Activated naive CD4-positive, alpha-beta T cell treated with anti-CD3 and anti-CD28 coated beads, Interleukin-2, amount 10 ng/mL, durations not matched to agents 7 days and 5 days (primary cell): ENCODE measurements around the gene MUC5B.

ENCODE experiments used
- CTCF ChIA-PET: fragments of 350-600 bp; sonication (Branson Sonifier 250); formaldehyde crosslinking; loops from one replicate; lab custom pipeline; 2021; ENCODE audit warnings: antibody characterized with exemption; lab: Charles Lee
- DNase-seq: peaks from one replicate; pipeline ENCODE4 v3.0.0-alpha.2; 2020
- H3K27ac Mint-ChIP-seq: one replicate; pipeline ENCODE4 v1.8.0; 2021; ENCODE audit warnings: mild to moderate bottlenecking, moderate library complexity, mixed read lengths
- H3K27me3 Mint-ChIP-seq: one replicate; pipeline ENCODE4 v1.8.0; 2021; ENCODE audit warnings: mild to moderate bottlenecking, mixed read lengths
- H3K36me3 Mint-ChIP-seq: one replicate; pipeline ENCODE4 v1.8.0; 2021; ENCODE audit warnings: mixed read lengths
- H3K4me1 Mint-ChIP-seq: one replicate; pipeline ENCODE4 v1.8.0; 2021; ENCODE audit warnings: mixed read lengths
- H3K4me3 Mint-ChIP-seq: one replicate; pipeline ENCODE4 v1.8.0; 2021; ENCODE audit warnings: mild to moderate bottlenecking, moderate library complexity, mixed read lengths
- H3K9me3 Mint-ChIP-seq: one replicate; pipeline ENCODE4 v1.8.0; 2021; ENCODE audit warnings: mixed read lengths

MUC5B gene

GRCh38 chr11:1295086-1295485 lies 72.2 kb downstream of the MUC5B start:
- peak; percentile 4 for DNase-seq
- Mint-ChIP-seq H3K36me3 (peaks cover 4% of the 10 kb centered on the region), H3K9me3 (no peaks in the 10 kb centered on the region), H3K4me3 (no peak overlapping the region), H3K27ac (no peak overlapping the region), H3K4me1 (no peaks in the 10 kb centered on the region), H3K27me3 (no peaks in the 10 kb centered on the region)
- CTCF ChIA-PET = no interaction called here

- peak; percentile 6 for DNase-seq
- Mint-ChIP-seq H3K36me3 (peaks cover 4% of the 10 kb centered on the region), H3K9me3 (no peaks in the 10 kb centered on the region), H3K4me1 (no peaks in the 10 kb centered on the region), H3K4me3 (no peak overlapping the region), H3K27ac (no peak overlapping the region), H3K27me3 (no peaks in the 10 kb centered on the region)
- CTCF ChIA-PET = no interaction called here
Measured at GRCh38 chr11:1295591-1295990, 72.7 kb downstream of the MUC5B start.

- Mint-ChIP-seq H3K27me3 (no peaks in the 10 kb centered on the region), H3K4me3 (no peak overlapping the region), H3K27ac (no peak overlapping the region), H3K36me3 (peaks cover 4% of the 10 kb centered on the region), H3K9me3 (no peaks in the 10 kb centered on the region), H3K4me1 (no peaks in the 10 kb centered on the region)
- DNase-seq = peak; percentile 16
- CTCF ChIA-PET = no interaction called here
Measured at GRCh38 chr11:1296287-1296686, 73.4 kb downstream of the MUC5B start.

DNA sequence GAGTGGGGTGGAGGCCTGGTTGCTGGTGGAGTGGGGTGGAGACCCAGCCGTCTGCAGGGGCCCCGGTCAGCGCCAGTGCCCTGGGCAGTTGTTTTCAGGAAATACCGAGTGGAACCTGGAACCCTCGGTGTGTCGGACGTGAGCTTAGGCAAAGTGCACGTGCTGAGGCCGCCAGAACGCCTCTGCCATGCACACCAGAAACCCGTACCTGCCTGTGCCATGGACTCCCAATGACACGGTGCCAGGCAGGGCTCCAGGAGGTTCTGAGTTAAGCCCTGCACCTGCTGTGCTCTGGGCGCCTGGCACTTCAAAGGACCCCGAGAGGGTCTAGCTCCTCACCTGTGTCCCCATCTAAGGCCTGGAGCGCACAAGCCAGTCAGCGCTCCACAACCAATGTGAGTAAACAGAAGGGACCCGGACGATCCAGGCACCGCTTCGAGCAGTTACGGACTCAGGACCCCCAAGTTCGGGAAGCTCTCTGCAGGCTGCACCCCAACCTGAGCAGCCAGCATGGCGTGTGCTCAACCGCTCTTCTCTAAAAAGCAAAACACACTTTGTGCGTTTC lies 74.2 kb downstream of the MUC5B start:
- Mint-ChIP-seq H3K27ac (no peak overlapping the region), H3K9me3 (no peaks in the 10 kb centered on the region), H3K36me3 (peaks cover 4% of the 10 kb centered on the region), H3K27me3 (no peaks in the 10 kb centered on the region), H3K4me3 (no peak overlapping the region), H3K4me1 (no peaks in the 10 kb centered on the region)
- no peak for DNase-seq
- CTCF ChIA-PET = no interaction called here

DNA sequence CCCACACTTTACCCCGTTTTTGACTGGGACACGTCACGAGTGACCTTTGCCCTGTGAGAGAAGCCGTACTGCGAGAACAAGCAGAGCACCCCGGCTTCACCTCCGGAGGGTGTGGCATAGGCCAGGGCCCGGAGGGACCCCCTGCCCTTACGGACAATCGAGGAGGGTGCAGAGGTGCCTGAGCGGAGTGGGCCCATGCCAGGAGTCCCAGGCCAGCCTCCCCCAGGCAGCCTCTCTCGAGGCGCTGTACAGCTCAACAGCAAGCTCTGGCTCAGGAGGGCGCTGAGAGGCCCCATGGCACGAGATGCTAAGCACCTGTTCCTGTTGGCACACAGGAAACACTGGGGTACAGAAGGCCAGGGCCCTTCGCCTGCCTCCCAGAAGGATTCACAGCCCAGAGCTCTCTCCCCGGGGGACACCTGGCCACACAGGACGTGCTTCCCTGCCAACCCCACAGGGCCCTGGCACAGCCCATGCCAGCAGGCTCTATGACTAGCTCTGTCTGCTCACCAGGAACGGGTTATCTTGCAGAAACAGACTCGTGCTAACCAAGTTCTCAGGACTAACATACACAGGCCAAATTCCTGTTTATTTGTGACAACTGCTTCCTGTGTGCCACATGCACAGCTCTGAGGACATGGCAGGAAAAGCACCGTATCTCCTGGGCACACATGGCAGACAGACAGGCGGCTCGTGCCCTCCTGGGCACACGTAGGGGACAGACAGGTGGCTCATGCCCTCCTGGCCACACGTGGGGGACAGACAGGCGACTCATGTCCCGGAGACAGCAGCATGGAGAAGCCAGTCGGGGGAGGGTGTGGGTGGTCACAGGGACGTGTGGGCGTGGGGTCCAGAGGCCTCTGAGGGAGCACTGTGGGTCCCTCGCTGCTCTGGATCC lies 75.0 kb downstream of the MUC5B start:
- CTCF ChIA-PET = no interaction called here
- no peak overlapping the region for H3K4me3 Mint-ChIP-seq
- DNase-seq = peak; percentile 7
- no peak overlapping the region for H3K27ac Mint-ChIP-seq
- no peaks in the 10 kb centered on the region for H3K36me3 Mint-ChIP-seq
- H3K9me3 Mint-ChIP-seq = no peaks in the 10 kb centered on the region
- H3K4me1 Mint-ChIP-seq = no peaks in the 10 kb centered on the region
- H3K27me3 Mint-ChIP-seq = no peaks in the 10 kb centered on the region

DNA sequence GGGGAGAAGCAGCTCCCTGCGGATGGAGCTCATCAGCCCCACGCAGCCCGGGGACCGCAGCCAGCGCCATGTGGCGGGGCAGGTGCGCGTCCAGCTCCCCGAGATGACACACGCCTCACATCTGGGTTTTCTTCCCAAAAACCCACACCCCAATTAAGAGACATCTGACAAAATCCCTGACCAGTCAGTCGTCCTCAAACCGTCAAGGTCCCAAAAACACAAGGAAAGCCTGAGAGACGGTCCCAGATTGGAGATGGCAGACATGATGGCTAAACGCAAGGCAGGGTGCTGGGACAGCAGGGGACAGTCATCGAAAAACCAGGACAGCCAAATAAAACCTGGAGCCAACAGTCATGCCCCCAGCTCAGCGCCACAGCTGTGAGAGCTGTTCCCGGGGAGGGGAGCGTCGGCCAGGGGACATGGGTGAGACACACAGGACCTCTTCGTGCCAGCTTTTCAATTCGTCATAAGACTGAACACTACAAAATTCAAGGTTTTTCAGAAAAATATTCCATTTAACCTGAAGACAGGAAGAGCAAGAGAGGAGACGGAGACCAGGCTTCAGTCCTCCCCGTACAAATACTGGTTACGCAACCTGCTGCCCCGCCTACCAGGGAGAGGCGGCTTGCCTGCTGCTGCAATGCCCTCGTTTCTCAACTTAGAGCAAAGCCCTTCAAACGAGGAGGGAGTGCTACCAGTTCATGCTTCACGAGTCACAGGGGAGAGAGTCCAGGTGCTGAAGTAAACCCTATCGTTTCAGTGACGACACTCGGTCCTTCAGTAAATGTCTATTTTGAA lies 76.0 kb downstream of the MUC5B start:
- H3K27ac Mint-ChIP-seq = no peak overlapping the region
- DNase-seq = no peak
- CTCF ChIA-PET = no interaction called here

DNA sequence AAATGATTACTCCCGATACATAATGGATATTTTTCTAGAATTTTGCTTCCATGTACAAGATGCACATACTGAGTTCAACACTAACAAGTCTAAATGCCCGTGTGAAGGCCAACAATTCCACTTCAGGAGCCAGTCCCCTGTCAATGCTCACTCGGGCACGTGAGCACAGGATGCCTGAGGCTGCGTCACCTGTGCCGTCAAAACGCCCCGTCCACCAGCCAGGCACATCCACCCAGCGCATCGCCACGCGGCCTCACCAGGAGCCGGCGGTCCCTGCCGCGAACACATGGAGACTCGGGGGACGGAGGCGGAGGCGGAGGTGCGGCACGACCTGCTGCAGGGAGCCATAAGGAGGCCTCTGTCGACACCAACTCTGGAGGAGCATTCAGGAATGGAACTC lies 76.8 kb downstream of the MUC5B start:
- Mint-ChIP-seq H3K27me3 (no peaks in the 10 kb centered on the region), H3K4me3 (no peak overlapping the region), H3K36me3 (no peaks in the 10 kb centered on the region), H3K9me3 (no peaks in the 10 kb centered on the region), H3K27ac (peak overlapping the region; percentile 42), H3K4me1 (no peaks in the 10 kb centered on the region)
- CTCF ChIA-PET = no interaction called here
- no peak for DNase-seq

More for the DNA sequence above, 76.0 kb downstream of the MUC5B start:
- Mint-ChIP-seq H3K4me1 (no peaks in the 10 kb centered on the region), H3K4me3 (no peak overlapping the region), H3K9me3 (no peaks in the 10 kb centered on the region), H3K27me3 (no peaks in the 10 kb centered on the region), H3K36me3 (no peaks in the 10 kb centered on the region)

DNA sequence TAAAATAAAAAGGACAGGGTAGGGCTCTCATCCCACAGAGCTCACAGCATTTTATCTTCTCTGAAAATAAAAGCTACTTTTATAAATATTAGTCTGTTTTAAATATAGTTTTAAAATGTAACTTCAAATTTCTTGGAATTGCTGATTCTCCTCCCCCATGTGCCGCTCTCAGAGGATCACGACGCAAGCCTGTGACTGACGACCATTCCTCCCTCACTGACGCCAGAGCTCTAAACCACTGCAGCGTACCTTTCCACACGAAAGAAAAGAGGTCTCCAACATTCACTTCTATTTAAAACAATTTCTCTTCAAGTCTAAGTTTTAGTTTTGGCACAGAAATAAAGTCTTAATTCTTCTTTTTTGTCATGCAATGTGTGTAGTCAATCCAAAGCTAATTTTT lies 77.3 kb downstream of the MUC5B start:
- CTCF ChIA-PET = no interaction called here
- Mint-ChIP-seq H3K27ac (no peak overlapping the region), H3K36me3 (no peaks in the 10 kb centered on the region), H3K4me1 (peaks cover 3% of the 10 kb centered on the region), H3K4me3 (no peak overlapping the region), H3K27me3 (no peaks in the 10 kb centered on the region), H3K9me3 (no peaks in the 10 kb centered on the region)
- no peak for DNase-seq

DNA sequence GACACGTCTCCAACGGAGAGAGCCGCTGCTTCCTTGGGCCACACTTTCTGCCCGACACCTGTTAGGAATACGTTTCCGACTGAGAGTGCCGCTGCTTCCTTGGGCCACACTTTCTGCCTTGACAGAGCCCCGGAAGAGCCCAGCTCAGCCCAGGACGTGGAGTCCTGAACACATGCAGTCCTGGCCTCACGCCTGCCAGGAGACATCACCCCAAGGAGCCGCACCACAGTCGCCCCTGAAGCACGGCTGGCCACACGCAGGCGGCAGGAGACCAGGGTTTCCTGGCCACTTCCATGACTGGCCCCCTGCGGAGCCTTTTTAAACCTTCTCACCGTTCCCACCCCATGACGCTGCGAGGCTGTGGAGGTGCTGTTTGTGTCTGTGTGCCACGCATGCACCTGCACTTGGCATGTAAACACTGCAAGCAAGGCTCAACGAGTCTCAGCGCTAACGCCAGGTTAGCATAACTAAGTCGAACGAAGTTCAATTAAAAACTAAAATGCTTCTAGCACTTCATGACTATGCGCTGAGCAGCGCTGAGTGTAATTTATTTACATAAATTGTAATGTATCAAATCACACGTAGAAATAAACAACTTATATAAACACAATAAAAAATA lies 77.8 kb downstream of the MUC5B start:
- H3K9me3 Mint-ChIP-seq = no peaks in the 10 kb centered on the region
- H3K27ac Mint-ChIP-seq = no peak overlapping the region
- H3K4me3 Mint-ChIP-seq = no peak overlapping the region
- no peaks in the 10 kb centered on the region for H3K36me3 Mint-ChIP-seq
- no peak for DNase-seq
- H3K27me3 Mint-ChIP-seq = no peaks in the 10 kb centered on the region
- H3K4me1 Mint-ChIP-seq = peaks cover 3% of the 10 kb centered on the region
- CTCF ChIA-PET = no interaction called here

DNA sequence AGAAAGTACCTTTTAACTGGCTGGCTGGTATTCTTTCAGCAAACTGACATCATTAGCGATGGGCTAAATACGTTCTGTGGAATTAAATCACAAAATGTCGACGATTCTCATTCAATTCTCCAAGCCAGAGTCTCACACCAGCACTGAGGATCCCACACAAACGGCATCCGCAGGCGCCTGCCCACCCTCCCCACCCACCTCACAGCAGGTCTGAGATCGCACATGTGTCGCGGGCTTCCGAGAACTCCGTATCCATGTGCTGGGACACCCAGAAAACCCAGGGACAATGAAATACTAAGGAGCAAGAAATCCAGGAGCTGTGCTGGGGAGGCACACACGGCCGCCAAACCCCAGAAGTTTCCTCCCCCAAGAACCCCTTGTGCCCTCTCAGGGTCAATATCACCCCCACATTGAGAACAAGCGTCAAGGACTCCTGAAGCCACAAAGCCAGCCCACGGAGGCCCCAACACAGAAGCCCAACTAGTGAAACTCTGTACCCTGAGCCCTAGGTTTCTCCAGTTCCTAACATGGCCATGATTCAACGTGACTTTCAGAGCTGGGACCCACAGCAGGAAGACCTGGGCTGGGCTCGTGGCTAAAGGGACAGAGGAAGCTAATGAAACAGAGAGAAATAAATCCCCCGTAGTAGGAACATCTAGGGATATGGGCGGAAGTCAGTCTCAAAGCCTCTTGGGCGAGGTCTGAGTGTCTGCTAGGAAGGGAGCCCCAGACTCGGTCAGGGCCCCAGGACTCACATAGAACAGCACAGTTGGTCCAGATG lies 78.5 kb downstream of the MUC5B start:
- Mint-ChIP-seq H3K4me1 (peaks cover 5% of the 10 kb centered on the region), H3K27ac (no peak overlapping the region), H3K27me3 (no peaks in the 10 kb centered on the region), H3K4me3 (no peak overlapping the region), H3K36me3 (no peaks in the 10 kb centered on the region), H3K9me3 (no peaks in the 10 kb centered on the region)
- no peak for DNase-seq
- CTCF ChIA-PET = no interaction called here

DNA sequence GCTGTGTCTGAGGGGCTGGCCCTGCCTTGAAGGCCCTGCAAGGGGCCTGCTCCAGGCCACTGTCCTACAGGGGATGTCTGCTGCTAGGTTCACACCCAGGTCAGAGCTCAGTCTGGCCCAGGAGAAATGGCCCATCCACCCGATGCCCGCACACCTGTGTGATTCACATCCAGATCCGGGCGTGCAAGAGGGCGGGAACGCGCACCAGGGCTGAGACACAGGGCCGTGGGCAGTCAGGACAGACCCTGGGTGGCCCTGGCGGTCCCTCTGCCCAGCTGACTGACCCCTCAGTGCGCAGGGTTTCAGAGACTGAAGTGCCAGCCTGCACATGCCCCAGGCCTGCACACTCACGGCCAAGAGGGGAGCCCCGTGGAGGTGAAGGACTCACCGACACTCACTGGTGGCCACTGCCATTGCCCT lies 79.2 kb downstream of the MUC5B start:
- CTCF ChIA-PET = interaction anchor here (0.6 kb wide), 1 partner anchor 13 kb away, joined by 3 read pairs; no protein-coding TSS in a partner anchor
- Mint-ChIP-seq H3K27ac (no peak overlapping the region), H3K9me3 (no peaks in the 10 kb centered on the region), H3K36me3 (no peaks in the 10 kb centered on the region), H3K4me3 (no peak overlapping the region), H3K27me3 (no peaks in the 10 kb centered on the region), H3K4me1 (peaks cover 10% of the 10 kb centered on the region)
- no peak for DNase-seq

DNA sequence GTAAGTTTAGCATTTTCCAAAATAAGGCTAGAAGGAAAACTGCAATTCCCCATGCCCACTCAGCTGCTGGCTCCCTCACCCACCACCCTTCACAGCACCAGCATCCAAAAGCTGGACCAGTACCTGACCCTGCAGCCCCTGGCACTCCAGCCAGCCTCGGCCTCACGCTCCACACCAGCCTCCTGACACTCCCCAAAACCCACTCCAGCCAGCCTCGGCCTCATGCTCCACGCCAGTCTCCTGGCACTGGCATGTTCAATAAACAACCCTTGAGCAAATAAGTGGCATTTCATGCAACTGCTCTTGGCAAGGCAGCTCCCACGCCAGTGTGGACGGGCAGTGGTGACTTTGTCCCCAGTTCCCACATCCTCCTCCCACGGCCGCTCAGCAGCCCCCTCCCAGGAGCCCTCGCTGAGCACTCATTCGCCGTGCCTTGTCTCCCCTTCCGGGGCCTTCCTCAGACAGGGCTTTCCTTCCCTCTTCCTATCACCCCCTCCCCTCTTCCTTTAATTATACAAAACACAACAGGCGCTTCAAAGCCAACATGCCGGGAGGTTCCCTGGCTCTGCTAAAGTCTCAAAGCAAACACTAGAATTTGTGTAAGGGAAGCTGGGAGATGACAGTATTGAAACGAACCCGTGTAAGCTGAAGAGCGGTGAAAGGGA lies 79.7 kb downstream of the MUC5B start:
- no peak overlapping the region for H3K4me3 Mint-ChIP-seq
- CTCF ChIA-PET = interaction anchor here (0.6 kb wide), 1 partner anchor 13 kb away, joined by 3 read pairs; no protein-coding TSS in a partner anchor
- no peaks in the 10 kb centered on the region for H3K9me3 Mint-ChIP-seq
- H3K4me1 Mint-ChIP-seq = peaks cover 16% of the 10 kb centered on the region
- peak overlapping the region; percentile 68 for H3K27ac Mint-ChIP-seq
- H3K36me3 Mint-ChIP-seq = no peaks in the 10 kb centered on the region
- no peak for DNase-seq
- no peaks in the 10 kb centered on the region for H3K27me3 Mint-ChIP-seq

GRCh38 chr11:1303126-1303821 lies 80.4 kb downstream of the MUC5B start:
- Mint-ChIP-seq H3K27me3 (no peaks in the 10 kb centered on the region), H3K27ac (no peak overlapping the region), H3K9me3 (no peaks in the 10 kb centered on the region), H3K36me3 (no peaks in the 10 kb centered on the region), H3K4me3 (no peak overlapping the region), H3K4me1 (peaks cover 22% of the 10 kb centered on the region)
- DNase-seq = no peak
- CTCF ChIA-PET = no interaction called here
